Stomach (tissue), 4 donors: ENCODE measurements around the gene MCTP2.

Experiments
- POLR2A ChIP-seq, 4 donors: fragments of 450-650 bp; IDR thresholded peaks; one replicate each; pipeline ENCODE4 v1.6.1; 2016; ENCODE audit warnings: antibody characterized with exemption in 4 of 4, control low read depth in 2 of 4, mild to moderate bottlenecking in 1 of 4, moderate library complexity in 1 of 4
- TF ChIP-seq, protein P1 (sequence below), 7 experiments: fragments of 450-650 bp in 4 of 7; fragments of 200-600 bp in 3 of 7; sonication (generic) in 3 of 7; IDR thresholded peaks; one replicate each; pipeline ENCODE4 v1.5.1; 2016 to 2019; ENCODE audit warnings: antibody characterized with exemption in 7 of 7, control low read depth in 2 of 7, mild to moderate bottlenecking in 1 of 7

DNA sequence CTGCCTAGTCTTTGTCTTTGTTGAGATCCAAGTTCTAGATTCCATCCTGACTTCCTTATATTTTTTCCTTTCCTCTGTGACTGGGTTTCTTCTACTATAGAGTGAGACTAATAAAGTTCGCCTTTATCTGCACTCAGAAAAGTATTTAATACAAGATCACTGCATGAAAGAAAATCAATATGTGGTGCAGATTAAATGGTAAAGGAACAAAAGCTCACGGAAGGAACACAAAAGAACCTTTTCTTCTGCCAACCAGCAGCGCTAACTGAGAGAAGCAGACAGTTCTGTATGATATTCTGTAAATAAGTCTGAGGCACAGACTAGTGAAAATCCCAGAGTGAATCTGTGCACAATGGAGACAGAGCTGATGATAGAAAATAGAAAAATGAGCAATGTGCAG lies 31.6 kb upstream of the MCTP2 start:
- TF ChIP-seq, protein P1, sequence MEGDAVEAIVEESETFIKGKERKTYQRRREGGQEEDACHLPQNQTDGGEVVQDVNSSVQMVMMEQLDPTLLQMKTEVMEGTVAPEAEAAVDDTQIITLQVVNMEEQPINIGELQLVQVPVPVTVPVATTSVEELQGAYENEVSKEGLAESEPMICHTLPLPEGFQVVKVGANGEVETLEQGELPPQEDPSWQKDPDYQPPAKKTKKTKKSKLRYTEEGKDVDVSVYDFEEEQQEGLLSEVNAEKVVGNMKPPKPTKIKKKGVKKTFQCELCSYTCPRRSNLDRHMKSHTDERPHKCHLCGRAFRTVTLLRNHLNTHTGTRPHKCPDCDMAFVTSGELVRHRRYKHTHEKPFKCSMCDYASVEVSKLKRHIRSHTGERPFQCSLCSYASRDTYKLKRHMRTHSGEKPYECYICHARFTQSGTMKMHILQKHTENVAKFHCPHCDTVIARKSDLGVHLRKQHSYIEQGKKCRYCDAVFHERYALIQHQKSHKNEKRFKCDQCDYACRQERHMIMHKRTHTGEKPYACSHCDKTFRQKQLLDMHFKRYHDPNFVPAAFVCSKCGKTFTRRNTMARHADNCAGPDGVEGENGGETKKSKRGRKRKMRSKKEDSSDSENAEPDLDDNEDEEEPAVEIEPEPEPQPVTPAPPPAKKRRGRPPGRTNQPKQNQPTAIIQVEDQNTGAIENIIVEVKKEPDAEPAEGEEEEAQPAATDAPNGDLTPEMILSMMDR (IDR thresholded peaks at IDR 0.05) = no peak
- TF ChIP-seq POLR2A (IDR thresholded peaks at IDR 0.05) = no peak
